ENCODE results near the gene FXYD3. TPM values are rescaled to one million over a fixed set of nuclear protein-coding genes. Genes with fewer than 3 reads are reported as not detected.

The FXYD3 gene
- total RNA-seq, 2 experiments from 2014 or later, result 0.35 to 0.88 TPM

DNA sequence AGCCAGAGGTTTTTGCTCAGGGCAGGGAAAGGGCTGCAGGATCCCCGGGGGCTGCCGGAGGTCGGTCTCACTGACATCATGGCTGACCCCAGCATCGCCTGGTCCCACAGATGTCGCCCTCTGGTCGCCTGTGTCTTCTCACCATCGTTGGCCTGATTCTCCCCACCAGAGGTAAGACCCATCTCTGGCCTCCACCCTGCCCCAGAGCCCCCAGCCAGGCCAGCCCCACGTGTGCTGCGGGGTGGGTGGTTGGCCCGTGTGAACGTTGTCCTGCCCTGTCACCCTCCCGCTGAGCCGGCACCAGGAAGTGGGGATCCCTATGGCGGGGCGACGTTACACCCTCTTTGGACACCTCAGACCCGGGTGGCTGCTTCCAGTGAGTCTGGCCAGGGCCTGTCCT lies 39.8 kb downstream of the FXYD3 start:
- peak overlapping the region; percentile 82 for H3K4me2 ChIP-seq (ENCODE audit: low read length)
- POLR2A ChIA-PET, result no interaction called here
- H3K79me2 ChIP-seq (ENCODE audit: insufficient read depth, low read depth, low read length), result peaks cover 17% of the 10 kb centered on the region; the same call in 1 of the 2 replicates
- peak overlapping the region; percentile 36; the same call in 1 of the 2 replicates for H2AFZ ChIP-seq (ENCODE audit: low read length)
- no peaks in the 10 kb centered on the region for H3K9me2 ChIP-seq (ENCODE audit: insufficient read depth, low read length)
- TF ChIP-seq, protein P1, sequence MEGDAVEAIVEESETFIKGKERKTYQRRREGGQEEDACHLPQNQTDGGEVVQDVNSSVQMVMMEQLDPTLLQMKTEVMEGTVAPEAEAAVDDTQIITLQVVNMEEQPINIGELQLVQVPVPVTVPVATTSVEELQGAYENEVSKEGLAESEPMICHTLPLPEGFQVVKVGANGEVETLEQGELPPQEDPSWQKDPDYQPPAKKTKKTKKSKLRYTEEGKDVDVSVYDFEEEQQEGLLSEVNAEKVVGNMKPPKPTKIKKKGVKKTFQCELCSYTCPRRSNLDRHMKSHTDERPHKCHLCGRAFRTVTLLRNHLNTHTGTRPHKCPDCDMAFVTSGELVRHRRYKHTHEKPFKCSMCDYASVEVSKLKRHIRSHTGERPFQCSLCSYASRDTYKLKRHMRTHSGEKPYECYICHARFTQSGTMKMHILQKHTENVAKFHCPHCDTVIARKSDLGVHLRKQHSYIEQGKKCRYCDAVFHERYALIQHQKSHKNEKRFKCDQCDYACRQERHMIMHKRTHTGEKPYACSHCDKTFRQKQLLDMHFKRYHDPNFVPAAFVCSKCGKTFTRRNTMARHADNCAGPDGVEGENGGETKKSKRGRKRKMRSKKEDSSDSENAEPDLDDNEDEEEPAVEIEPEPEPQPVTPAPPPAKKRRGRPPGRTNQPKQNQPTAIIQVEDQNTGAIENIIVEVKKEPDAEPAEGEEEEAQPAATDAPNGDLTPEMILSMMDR (conservative IDR thresholded peaks at IDR 0.05; ENCODE audit: low read length), result no peak
- no peak for TF ChIP-seq EZH2phosphoT487 (IDR thresholded peaks at IDR 0.05; ENCODE audit: borderline replicate concordance, low read depth, low read length)
- CTCF ChIA-PET (ENCODE audit: unreplicated experiment), result no interaction called here
- peak overlapping the region; percentile 81 for H3K4me3 ChIP-seq (ENCODE audit: low read depth, low read length, poor library complexity, severe bottlenecking)
- H3K9me3 ChIP-seq (ENCODE audit: low read length), result no peaks in the 10 kb centered on the region
- peaks cover 39% of the 10 kb centered on the region for H3K36me3 ChIP-seq (ENCODE audit: insufficient read depth, low read length)
- no peaks in the 10 kb centered on the region for H4K20me1 ChIP-seq (ENCODE audit: insufficient read depth, low read length)
- DNase-seq (ENCODE audit: low spot score), result peak; percentile 37
- intact Hi-C loops (cut with micrococcal nuclease; ENCODE audit: unreplicated experiment), result loop anchor here (2.0 kb wide), 1 partner anchor 55 kb away; no protein-coding TSS in a partner anchor
- peak overlapping the region; percentile 51 for H3K27ac ChIP-seq (ENCODE audit: low read depth, low read length, poor library complexity, severe bottlenecking)
- BruUV-seq (replicated peaks), result no TSS peak
- H3K4me1 ChIP-seq (ENCODE audit: insufficient read depth, low read length, poor library complexity, severe bottlenecking), result peaks cover 24% of the 10 kb centered on the region

DNA sequence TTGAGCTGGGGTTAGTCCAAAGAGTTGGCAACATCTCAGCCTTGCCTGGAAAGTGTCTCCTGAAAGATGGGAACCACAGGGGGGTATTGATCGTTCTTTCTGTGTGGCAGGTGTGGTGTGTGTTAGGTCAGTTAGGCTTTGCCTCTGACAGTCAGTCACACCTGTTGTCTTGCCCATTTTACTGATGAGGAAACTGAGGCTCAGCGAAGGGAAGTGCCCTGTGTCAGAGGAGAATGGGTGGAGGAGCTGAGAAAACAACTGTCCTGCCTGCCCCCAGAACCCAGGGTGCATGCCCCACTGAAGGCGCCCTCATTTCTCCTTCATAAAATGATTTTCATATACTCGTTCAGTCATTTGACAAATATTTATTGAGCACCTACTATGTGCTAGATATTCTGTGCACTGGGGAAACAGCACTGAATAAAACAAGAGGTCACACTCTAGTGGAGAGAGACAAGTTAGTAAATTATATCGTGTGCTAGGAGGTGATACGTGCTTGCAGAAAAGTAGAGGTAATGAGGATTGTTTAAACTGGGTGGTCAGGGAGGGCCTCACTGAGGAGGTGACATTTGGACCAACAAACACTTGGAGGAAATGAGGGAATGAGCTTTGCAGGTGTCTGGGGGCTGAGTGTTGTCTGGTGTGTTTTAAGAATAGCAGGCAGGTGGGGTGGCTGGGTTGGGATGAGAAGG lies 40.5 kb downstream of the FXYD3 start:
- TF ChIP-seq, protein P1 (conservative IDR thresholded peaks at IDR 0.05; ENCODE audit: low read length), result no peak
- TF ChIP-seq EZH2phosphoT487 (IDR thresholded peaks at IDR 0.05; ENCODE audit: borderline replicate concordance, low read depth, low read length), result no peak
- H4K20me1 ChIP-seq (ENCODE audit: insufficient read depth, low read length), result no peaks in the 10 kb centered on the region
- ChIA-PET POLR2A (interaction anchor here (0.6 kb wide), 1 partner anchor 11 kb away, joined by 3 read pairs; no protein-coding TSS in a partner anchor), CTCF (ENCODE audit: unreplicated experiment) (no interaction called here)
- intact Hi-C loops (cut with micrococcal nuclease; ENCODE audit: unreplicated experiment), result loop anchor here (2.0 kb wide), 1 partner anchor 55 kb away; no protein-coding TSS in a partner anchor
- DNase-seq (ENCODE audit: low spot score), result no peak
- peaks cover 24% of the 10 kb centered on the region for H3K4me1 ChIP-seq (ENCODE audit: insufficient read depth, low read length, poor library complexity, severe bottlenecking)
- no peaks in the 10 kb centered on the region for H3K9me2 ChIP-seq (ENCODE audit: insufficient read depth, low read length)
- H2AFZ ChIP-seq (ENCODE audit: low read length), result no peak overlapping the region
- H3K36me3 ChIP-seq (ENCODE audit: insufficient read depth, low read length), result peaks cover 46% of the 10 kb centered on the region
- H3K27ac ChIP-seq (ENCODE audit: low read depth, low read length, poor library complexity, severe bottlenecking), result peak overlapping the region; percentile 51
- no peaks in the 10 kb centered on the region for H3K9me3 ChIP-seq (ENCODE audit: low read length)
- peak overlapping the region; percentile 82 for H3K4me2 ChIP-seq (ENCODE audit: low read length)
- H3K4me3 ChIP-seq (ENCODE audit: low read depth, low read length, poor library complexity, severe bottlenecking), result peak overlapping the region; percentile 81
- BruUV-seq (replicated peaks), result no TSS peak
- peaks cover 17% of the 10 kb centered on the region; the same call in 1 of the 2 replicates for H3K79me2 ChIP-seq (ENCODE audit: insufficient read depth, low read depth, low read length)

DNA sequence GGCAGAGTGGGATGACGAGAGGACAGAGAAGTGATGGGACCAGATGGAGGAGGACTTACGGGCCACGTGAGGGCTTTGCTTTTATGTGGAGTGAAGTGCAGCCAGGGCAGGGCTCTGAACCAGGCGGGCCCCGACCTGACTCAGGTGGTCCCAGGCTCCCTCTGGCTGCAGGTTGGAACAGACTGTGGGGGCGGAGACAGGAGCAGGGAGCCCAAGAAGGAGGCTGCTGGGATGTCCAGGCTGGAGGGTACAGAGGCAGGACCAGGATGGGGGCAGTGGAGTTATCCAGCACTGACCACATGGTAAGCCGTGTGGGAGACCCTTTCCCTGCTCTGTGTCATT lies 41.0 kb downstream of the FXYD3 start:
- Histone ChIP-seq H3K36me3 (ENCODE audit: insufficient read depth, low read length) (peaks cover 51% of the 10 kb centered on the region), H3K4me3 (ENCODE audit: low read depth, low read length, poor library complexity, severe bottlenecking) (peak overlapping the region; percentile 81), H3K27ac (ENCODE audit: low read depth, low read length, poor library complexity, severe bottlenecking) (no peak overlapping the region), H3K79me2 (ENCODE audit: insufficient read depth, low read depth, low read length) (peaks cover 17% of the 10 kb centered on the region; the same call in 1 of the 2 replicates), H3K9me3 (ENCODE audit: low read length) (no peaks in the 10 kb centered on the region), H3K4me1 (ENCODE audit: insufficient read depth, low read length, poor library complexity, severe bottlenecking) (peaks cover 24% of the 10 kb centered on the region), H3K4me2 (ENCODE audit: low read length) (peak overlapping the region; percentile 82), H2AFZ (ENCODE audit: low read length) (no peak overlapping the region), H3K9me2 (ENCODE audit: insufficient read depth, low read length) (no peaks in the 10 kb centered on the region), H4K20me1 (ENCODE audit: insufficient read depth, low read length) (no peaks in the 10 kb centered on the region)
- intact Hi-C loops (cut with micrococcal nuclease; ENCODE audit: unreplicated experiment), result no loop called here
- ChIA-PET CTCF (ENCODE audit: unreplicated experiment) (no interaction called here), POLR2A (interaction anchor here (0.6 kb wide), 1 partner anchor 11 kb away, joined by 3 read pairs; no protein-coding TSS in a partner anchor)
- TF ChIP-seq, protein P1 (conservative IDR thresholded peaks at IDR 0.05; ENCODE audit: low read length), result no peak
- no peak for TF ChIP-seq EZH2phosphoT487 (IDR thresholded peaks at IDR 0.05; ENCODE audit: borderline replicate concordance, low read depth, low read length)
- no TSS peak for BruUV-seq (replicated peaks)
- DNase-seq (ENCODE audit: low spot score), result no peak

All from OCI-LY7 (cell line).